ENCODE data around the gene CEP112.

The CEP112 gene

GRCh38 chr17:65750631-65751115, 441.3 kb downstream of the CEP112 start:
- CTCF ChIA-PET: no interaction called here
- TF ChIP-seq L3MBTL2 (conservative IDR thresholded peaks at IDR 0.05): no peak
- TF ChIP-seq BHLHE40 (IDR thresholded peaks at IDR 0.05; ENCODE audit: borderline replicate concordance): no peak
- POLR2A ChIA-PET: no interaction called here
- no peak for DNase-seq (ENCODE audit: extremely low spot score)

- ChIA-PET CTCF (no interaction called here), POLR2A (no interaction called here)
- DNase-seq (ENCODE audit: extremely low spot score): no peak
- no peak for TF ChIP-seq FOXK2 (IDR thresholded peaks at IDR 0.05)
- TF ChIP-seq ZNF384 (IDR thresholded peaks at IDR 0.05): no peak
Observed at GRCh38 chr17:65750166-65750565, 441.8 kb downstream of the CEP112 start.

GRCh38 chr17:65749479-65749878, 442.5 kb downstream of the CEP112 start:
- TF ChIP-seq CTBP1 (IDR thresholded peaks at IDR 0.05; ENCODE audit: borderline replicate concordance): no peak
- TF ChIP-seq L3MBTL2 (conservative IDR thresholded peaks at IDR 0.05): no peak
- TF ChIP-seq, protein P1, sequence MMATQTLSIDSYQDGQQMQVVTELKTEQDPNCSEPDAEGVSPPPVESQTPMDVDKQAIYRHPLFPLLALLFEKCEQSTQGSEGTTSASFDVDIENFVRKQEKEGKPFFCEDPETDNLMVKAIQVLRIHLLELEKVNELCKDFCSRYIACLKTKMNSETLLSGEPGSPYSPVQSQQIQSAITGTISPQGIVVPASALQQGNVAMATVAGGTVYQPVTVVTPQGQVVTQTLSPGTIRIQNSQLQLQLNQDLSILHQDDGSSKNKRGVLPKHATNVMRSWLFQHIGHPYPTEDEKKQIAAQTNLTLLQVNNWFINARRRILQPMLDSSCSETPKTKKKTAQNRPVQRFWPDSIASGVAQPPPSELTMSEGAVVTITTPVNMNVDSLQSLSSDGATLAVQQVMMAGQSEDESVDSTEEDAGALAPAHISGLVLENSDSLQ (IDR thresholded peaks at IDR 0.05): no peak
- no peak for TF ChIP-seq SUZ12 (IDR thresholded peaks at IDR 0.05)
- TF ChIP-seq FOXK2 (IDR thresholded peaks at IDR 0.05): no peak
- no peak for TF ChIP-seq FOXM1 (IDR thresholded peaks at IDR 0.05; ENCODE audit: borderline replicate concordance)
- TF ChIP-seq ZNF384 (IDR thresholded peaks at IDR 0.05): no peak
- TF ChIP-seq NFRKB (IDR thresholded peaks at IDR 0.05): no peak
- TF ChIP-seq HDGF (IDR thresholded peaks at IDR 0.05; ENCODE audit: borderline replicate concordance): no peak
- no peak for TF ChIP-seq ELF4 (IDR thresholded peaks at IDR 0.05)
- no peak for TF ChIP-seq ARNT (IDR thresholded peaks at IDR 0.05)
- TF ChIP-seq BHLHE40 (IDR thresholded peaks at IDR 0.05; ENCODE audit: borderline replicate concordance): no peak
- no peak for TF ChIP-seq LEF1 (IDR thresholded peaks at IDR 0.05; ENCODE audit: borderline replicate concordance)
- no peak for TF ChIP-seq FOXA1 (IDR thresholded peaks at IDR 0.05)
- no peak for TF ChIP-seq SP1 (IDR thresholded peaks at IDR 0.05)
- TF ChIP-seq TARDBP (IDR thresholded peaks at IDR 0.05): no peak
- POLR2A ChIA-PET: no interaction called here
- CTCF ChIA-PET: no interaction called here
- DNase-seq (ENCODE audit: extremely low spot score): no peak

- ChIA-PET CTCF (interaction anchor here (0.6 kb wide), 1 partner anchor 12 kb away, joined by 3 read pairs; no protein-coding TSS in a partner anchor), POLR2A (no interaction called here)
- DNase-seq (ENCODE audit: extremely low spot score): no peak
Observed at GRCh38 chr17:65745241-65745640, 446.7 kb downstream of the CEP112 start.

GRCh38 chr17:65743308-65743655, 448.7 kb downstream of the CEP112 start:
- DNase-seq (ENCODE audit: extremely low spot score): no peak
- CTCF ChIA-PET: interaction anchor here (0.6 kb wide), 1 partner anchor 141 kb away, joined by 3 read pairs; no protein-coding TSS in a partner anchor
- POLR2A ChIA-PET: no interaction called here
- TF ChIP-seq CTBP1 (IDR thresholded peaks at IDR 0.05; ENCODE audit: borderline replicate concordance) (no peak), FOXA1 (IDR thresholded peaks at IDR 0.05) (no peak), FOXM1 (IDR thresholded peaks at IDR 0.05; ENCODE audit: borderline replicate concordance) (no peak), LEF1 (IDR thresholded peaks at IDR 0.05; ENCODE audit: borderline replicate concordance) (no peak), ZNF384 (IDR thresholded peaks at IDR 0.05) (no peak), SUZ12 (IDR thresholded peaks at IDR 0.05) (no peak), ELF4 (IDR thresholded peaks at IDR 0.05) (no peak), TARDBP (IDR thresholded peaks at IDR 0.05) (no peak), SP1 (IDR thresholded peaks at IDR 0.05) (no peak), NFRKB (IDR thresholded peaks at IDR 0.05) (no peak), FOXK2 (IDR thresholded peaks at IDR 0.05) (no peak), ARNT (IDR thresholded peaks at IDR 0.05) (no peak), L3MBTL2 (conservative IDR thresholded peaks at IDR 0.05) (no peak), BHLHE40 (IDR thresholded peaks at IDR 0.05; ENCODE audit: borderline replicate concordance) (no peak), HDGF (IDR thresholded peaks at IDR 0.05; ENCODE audit: borderline replicate concordance) (no peak)
- TF ChIP-seq, protein P1 (IDR thresholded peaks at IDR 0.05): no peak

More at GRCh38 chr17:65745241-65745640, 446.7 kb downstream of the CEP112 start:
- no peak for TF ChIP-seq TARDBP (IDR thresholded peaks at IDR 0.05)
- no peak for TF ChIP-seq FOXM1 (IDR thresholded peaks at IDR 0.05; ENCODE audit: borderline replicate concordance)
- no peak for TF ChIP-seq HDGF (IDR thresholded peaks at IDR 0.05; ENCODE audit: borderline replicate concordance)
- no peak for TF ChIP-seq NFRKB (IDR thresholded peaks at IDR 0.05)
- no peak for TF ChIP-seq FOXA1 (IDR thresholded peaks at IDR 0.05)
- no peak for TF ChIP-seq BHLHE40 (IDR thresholded peaks at IDR 0.05; ENCODE audit: borderline replicate concordance)
- no peak for TF ChIP-seq FOXK2 (IDR thresholded peaks at IDR 0.05)
- TF ChIP-seq, protein P1 (IDR thresholded peaks at IDR 0.05): no peak
- no peak for TF ChIP-seq L3MBTL2 (conservative IDR thresholded peaks at IDR 0.05)

DNA sequence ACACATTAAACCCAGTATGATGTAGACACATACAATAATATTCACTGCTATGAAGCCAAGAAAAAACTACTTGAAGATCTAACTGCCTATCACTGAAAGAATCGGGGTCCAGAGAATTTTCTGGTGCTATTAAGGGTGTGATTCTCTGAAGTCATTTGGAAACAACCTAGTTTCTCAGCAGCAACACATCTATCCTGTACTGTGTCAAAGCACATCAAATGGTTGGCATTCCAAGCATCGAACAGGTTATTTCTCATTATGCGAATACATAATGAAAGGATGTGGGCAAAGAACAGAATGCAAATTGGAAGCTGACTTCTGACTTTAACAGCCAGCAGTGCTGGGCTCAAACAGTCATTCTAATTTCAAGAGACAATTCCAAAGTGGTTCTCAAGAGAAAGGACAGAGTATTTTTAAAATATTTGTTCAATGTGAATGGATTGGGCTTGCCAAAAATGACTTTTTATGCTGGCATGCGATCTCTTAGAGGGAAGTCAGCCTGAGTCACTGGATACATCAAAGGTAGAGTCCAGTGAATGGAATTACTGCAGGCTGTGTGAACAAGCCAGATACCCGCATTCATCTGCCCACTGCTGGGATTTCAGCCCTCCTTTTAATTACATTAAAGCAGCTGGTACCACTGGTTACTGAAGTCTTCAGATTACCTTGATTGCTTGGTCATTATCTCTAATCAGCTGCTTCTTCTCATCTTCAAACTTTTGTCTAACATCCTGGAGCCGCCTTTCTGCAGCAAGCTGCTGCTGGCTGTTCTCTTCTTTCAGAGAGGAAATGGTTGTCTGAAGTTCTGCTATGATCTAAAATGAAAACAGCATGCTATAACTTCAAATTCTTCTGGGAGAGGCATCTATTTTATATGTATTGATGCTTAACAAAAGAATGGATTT, 449.3 kb downstream of the CEP112 start:
- POLR2A ChIA-PET: no interaction called here
- TF ChIP-seq ZNF384 (IDR thresholded peaks at IDR 0.05): no peak
- TF ChIP-seq HDGF (IDR thresholded peaks at IDR 0.05; ENCODE audit: borderline replicate concordance): no peak
- no peak for TF ChIP-seq ELF4 (IDR thresholded peaks at IDR 0.05)
- TF ChIP-seq, protein P1 (IDR thresholded peaks at IDR 0.05): no peak
- TF ChIP-seq LEF1 (IDR thresholded peaks at IDR 0.05; ENCODE audit: borderline replicate concordance): no peak
- TF ChIP-seq TARDBP (IDR thresholded peaks at IDR 0.05): no peak
- TF ChIP-seq CTBP1 (IDR thresholded peaks at IDR 0.05; ENCODE audit: borderline replicate concordance): no peak
- no peak for TF ChIP-seq ARNT (IDR thresholded peaks at IDR 0.05)
- TF ChIP-seq BHLHE40 (IDR thresholded peaks at IDR 0.05; ENCODE audit: borderline replicate concordance): no peak
- no peak for TF ChIP-seq FOXA1 (IDR thresholded peaks at IDR 0.05)
- CTCF ChIA-PET: interaction anchor here (0.6 kb wide), 1 partner anchor 141 kb away, joined by 3 read pairs; no protein-coding TSS in a partner anchor
- DNase-seq (ENCODE audit: extremely low spot score): no peak

Data from HEK293T (cell line).